Measurements from ENCODE around the gene DBF4B.

The DBF4B gene

DNA sequence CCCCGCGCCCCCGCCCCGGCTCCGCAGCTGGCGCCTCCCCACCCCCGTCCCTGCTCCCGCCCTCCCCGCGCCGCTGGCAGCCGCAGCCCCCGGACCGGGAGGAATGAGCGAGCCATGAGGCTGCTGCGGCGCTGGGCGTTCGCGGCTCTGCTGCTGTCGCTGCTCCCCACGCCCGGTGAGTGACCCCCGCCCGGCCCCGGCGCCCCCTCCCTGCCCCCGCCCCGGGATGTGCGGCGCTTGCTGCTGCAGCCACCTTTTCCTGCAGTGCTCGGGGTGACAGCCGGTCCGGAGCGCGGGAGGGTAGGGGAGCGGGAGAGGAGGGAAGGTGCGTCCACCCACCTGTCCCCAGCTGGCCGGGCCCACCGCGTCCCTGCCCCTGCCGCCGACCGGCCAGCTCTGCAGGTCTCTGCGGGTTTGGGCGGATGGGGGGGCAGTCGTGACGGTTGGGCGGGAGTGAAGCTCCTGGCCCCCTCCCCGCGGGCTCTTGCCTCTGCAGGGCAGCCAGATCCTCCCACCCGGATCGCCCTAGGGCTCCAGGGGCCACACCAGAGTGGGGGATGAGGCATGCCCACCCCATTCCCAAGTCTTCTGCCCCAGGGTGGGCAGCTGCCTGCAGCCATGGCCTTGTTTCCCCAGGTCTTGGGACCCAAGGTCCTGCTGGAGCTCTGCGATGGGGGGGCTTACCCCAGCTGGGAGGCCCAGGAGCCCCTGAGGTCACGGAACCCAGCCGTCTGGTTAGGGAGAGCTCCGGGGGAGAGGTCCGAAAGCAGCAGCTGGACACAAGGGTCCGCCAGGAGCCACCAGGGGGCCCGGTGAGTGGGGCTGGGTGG is 50.8 kb downstream of the DBF4B start:
- in situ Hi-C loops (cut with MboI; ENCODE audit: low sequenced_read_pairs): no loop called here

DNA sequence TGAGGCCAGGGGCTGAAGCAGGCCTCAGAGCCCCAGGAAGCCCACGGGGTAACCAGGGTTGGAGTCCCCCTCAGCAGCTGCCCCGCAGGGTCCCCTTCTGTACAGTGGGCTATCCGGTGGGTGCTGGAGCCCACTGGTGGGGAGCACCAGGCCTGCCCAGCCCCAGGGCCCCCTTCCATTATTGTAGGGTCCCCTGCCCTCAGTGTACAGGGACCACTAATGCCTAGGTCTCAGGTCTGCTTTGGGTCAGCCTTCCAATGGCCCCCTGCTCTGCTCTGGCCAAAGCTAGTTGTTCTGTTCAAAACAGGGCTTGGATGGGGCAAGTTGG is 51.4 kb downstream of the DBF4B start:
- in situ Hi-C loops (cut with MboI; ENCODE audit: low sequenced_read_pairs): no loop called here

DNA sequence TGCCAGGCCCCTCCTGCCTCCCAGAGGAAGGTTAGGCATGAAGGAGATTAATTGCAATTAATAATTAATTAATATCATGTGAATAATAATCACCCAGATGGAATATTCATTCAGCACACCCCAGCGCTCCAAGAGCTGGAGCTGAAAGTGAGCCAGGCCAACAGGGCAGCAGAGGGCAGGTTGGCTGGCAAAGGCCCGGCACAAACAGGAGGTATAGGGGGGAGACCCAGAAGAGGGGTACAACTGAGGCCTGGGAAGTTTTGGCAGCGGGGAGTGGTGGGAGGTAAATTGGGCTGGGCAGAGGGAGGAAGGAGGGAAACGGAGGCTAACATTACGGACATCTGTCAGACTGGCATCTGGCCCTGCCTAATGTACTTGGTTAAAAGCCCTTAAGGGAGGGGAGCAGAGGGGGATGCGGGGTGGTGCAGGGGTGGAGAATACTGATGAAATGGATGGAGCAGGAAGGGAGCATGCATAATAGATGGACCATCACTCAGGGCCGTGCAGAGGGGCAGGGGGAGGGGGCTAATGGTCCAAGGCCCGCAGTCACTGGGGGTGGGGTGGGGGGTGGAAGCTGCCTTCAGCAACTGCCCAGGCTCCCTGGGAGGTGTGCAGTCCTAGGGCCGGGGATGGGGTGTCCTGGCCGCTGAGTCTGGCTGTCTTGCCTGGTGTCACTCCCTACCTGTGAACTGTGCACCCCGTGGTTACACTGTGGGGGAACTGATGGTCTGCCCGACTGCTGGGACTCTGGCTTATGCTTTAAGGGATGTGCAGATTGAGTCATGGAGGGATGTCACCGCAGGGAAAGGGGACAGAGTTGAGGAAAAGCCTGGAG is 52.2 kb downstream of the DBF4B start:
- in situ Hi-C loops (cut with MboI; ENCODE audit: low sequenced_read_pairs): no loop called here

DNA sequence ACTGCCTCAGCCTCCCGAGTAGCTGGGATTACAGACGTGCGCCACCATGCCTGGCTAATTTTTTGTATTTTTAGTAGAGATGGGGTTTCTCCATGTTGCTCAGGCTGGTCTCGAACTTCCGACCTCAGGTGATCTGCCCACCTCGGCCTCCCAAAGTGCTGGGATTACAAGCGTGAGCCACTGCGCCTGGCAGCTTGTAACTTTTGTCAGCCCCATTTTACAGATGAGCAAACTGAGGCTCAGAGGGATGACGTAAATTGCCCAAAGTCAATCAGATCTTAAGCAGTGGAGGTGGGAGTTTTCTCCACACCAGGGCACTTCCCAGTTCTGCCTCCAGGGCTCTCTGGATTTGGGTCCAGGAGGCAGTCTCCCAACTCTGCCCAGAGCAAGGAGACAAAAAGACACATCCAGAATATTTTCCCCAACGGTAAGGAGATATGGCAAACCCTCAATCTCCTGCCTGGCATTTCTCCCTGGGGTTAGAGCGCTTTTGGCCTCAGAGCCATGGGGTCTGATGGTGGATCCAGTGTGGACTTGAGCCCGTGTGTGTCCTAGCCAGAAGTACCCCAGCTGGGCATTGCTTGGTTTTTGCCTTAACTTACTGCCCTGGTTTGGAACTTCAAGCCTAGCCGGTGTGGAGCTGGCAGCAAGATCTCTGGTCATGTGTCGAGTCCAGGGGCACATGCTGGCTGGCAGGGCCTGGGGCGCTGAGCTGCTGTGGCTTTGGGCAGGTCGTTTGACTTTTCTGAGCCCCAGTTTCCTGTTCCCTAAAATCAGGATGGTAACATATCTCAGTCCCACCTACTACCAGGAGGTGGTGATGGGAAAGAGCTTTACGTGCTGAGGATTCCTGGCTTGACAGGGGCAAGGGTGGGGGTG is 53.7 kb downstream of the DBF4B start:
- in situ Hi-C loops (cut with MboI; ENCODE audit: low sequenced_read_pairs): no loop called here

DNA sequence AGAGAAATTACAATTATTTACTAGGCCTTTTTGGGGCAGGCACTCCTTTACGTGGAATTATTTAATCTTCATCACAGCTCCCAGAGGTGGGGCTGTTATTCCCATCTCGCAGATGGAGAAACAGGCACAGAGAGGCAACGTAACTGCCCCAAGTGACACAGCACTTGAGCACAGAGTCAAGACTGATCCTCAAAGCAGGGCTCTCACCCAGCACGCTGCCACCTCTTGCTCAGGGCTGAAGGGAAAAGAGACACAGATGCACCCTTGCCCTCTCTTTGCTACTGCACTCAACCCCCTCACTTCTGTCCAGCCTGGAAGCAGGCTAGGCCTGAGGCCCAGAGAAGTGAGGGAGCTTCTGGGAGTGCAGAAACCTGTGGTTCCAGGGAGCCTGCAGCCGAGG is 54.7 kb downstream of the DBF4B start:
- in situ Hi-C loops (cut with MboI; ENCODE audit: low sequenced_read_pairs): no loop called here

DNA sequence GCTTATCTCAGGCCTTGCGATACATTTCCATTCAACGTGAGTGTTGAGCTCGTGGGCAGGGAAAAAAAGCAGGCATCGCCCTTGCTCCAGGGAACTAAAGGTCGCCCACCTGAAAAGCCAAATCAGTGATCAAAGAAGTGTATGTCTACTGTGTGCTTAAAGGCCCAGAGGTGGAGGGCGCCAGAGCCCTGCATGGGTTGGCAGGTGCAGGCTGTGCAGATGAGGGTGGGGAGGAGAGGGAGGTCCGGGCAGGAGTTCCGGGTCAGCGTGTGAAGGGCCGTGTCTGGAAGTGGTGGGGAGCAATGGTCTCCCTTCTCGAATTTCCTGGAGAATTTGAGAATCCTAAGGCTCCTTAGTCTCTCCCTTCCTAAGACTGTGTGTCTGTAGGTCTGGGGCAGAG is 57.5 kb downstream of the DBF4B start:
- in situ Hi-C loops (cut with MboI; ENCODE audit: low sequenced_read_pairs): no loop called here

DNA sequence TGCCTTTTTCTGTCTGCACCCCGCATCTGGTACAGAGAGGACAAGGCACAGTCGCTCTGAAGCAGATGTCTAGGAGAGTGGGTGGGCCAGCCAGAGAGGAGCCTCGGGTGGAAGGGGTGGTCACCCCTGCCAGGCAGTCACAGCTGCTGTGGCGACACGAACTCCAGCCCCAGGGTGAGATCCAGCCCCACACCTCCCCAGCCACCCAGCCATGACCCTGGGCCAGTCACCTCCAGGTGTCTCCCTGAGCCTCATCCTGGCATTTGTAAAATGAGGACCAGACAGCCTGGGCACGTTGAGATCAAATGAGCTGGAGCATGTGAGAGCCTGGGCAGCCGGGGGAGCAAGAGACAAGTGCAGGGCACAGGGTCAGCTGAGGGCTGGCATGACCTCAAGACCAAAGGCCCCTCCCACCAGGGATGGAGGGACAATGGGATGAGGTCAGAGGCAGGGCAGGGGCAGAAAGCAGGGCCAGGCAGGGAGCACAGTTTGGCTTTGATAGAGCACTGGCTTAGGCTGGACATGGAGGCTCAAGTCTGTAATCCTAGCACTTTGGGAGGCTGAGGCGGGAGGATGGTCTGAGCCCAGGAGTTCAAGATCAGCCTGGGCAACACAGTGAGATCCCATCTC is 58.1 kb downstream of the DBF4B start:
- in situ Hi-C loops (cut with MboI; ENCODE audit: low sequenced_read_pairs): no loop called here

DNA sequence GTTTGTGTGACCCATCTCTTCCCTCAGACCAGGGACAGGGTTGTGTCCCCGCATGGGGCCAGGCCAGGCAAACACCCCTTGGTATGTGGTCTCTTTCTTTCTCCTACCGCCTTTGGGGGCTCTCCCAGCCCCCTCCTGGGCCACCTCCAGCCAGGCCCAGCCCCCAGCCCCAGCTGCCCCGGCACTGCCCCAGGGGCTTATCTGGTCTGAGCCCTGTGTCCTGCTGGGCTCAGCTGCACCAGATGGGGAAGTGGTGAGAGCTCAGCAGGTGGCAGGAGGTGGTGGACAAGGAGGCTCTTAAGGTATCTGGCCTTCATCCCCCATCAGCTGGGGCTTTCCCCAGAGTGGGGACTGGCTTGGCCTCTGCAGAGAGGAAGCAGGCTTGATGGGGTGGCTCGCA is 59.0 kb downstream of the DBF4B start:
- in situ Hi-C loops (cut with MboI; ENCODE audit: low sequenced_read_pairs): no loop called here

DNA sequence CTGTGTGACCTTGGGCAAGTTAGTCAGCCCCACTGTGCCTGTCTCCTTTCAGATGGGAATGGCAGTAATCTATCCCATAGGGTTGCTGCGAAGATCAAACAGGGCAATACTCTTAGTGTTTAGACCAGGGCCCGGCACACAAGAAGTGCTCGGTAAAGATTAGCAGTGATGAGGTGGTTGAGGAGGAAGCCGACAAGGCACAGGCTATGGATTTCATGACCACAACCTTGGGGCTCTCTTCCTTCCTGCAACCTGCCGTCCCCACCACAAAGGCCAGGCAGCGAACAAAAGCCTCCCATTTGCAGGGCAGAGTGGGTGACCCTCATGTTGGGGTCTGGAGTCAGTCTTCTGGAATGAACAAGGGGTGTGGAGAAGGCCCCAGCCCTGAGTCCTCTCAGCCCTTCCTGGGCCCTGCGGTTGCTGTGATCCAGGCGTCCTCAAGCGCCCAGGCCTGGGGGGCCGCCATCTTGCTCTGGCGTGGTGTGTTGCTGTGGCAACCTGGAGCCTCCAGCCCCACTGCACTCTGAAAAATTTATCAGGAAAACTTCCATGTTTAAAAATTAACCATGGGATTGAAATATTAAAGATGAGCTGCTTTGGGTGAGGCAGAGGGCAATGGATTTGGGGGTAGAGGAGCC is 60.2 kb downstream of the DBF4B start:
- in situ Hi-C loops (cut with MboI; ENCODE audit: low sequenced_read_pairs): no loop called here

DNA sequence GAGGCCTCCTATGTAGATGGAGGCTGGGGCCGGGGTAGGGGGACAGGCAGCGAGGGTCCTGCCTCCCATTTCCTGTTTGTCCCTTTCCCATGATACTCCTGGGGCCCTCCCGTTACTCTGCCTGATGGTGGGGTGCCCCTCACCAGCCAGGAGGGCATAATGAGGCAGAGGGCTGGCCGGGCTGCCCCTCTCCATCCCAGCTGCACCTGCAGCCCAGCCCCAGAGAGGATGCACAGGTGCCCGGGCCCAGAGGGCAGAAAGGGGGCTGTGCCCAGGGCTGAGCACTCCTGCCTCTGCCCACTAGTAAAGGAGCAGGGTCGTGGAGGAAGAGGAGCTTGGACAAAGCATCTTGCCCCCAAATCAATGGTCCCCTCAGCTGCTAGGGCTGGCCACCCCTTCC is 60.8 kb downstream of the DBF4B start:
- in situ Hi-C loops (cut with MboI; ENCODE audit: low sequenced_read_pairs): no loop called here

DNA sequence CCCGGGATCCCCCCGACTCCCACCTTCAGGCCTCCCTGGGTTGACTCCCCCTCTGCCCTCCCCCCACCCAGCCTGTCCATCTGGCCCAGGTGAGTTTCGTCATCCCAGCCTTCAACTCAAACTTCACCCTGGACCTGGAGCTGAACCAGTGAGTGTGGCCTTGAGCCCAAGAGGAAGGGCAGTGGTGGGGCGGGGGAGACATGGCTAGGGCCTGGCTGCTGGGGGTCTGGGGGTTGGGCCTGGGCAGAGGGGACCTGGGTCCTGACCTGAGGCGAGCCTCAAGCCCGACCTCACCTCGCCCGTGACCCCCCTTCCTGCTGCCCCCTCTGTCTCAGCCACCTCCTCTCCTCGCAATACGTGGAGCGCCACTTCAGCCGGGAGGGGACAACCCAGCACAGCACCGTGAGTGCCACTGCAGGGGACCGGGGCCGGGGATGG is 61.2 kb downstream of the DBF4B start:
- in situ Hi-C loops (cut with MboI; ENCODE audit: low sequenced_read_pairs): no loop called here

DNA sequence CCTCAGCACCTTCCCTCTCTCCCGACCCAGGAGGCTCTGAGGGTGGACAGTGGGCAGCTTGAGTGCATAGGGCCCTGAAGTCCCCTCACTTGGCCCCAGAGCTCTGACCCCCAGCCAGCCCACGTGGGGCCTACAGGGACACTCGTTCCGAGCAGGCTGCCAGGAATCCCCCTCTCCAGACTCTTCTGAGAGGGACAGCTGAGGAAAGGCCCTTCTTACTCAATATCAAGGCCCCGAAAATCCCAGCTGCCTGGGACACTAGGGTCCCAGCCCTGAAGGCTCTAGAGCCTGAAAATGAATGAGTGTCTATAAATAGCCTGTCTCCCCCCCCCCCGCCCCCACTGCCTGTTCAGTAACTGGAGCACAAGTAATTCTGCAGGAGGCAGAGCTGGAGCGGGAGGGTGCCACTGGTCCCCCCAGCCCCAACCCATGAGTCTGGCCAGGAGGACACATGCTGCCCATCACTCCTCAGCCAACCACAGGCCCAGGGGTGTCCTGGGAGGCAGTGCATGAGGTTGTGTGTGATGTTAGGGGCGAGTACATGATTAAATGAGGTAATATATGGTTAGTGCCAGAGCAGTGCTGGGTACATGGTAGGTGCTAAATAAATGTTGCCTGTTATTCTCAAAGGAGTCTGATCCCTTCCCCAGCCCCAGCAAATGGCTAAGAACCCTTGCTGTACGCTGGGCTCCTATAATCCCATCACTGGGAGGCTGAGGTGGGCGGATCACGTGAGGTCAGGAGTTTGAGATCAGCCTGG is 61.9 kb downstream of the DBF4B start:
- in situ Hi-C loops (cut with MboI; ENCODE audit: low sequenced_read_pairs): no loop called here

DNA sequence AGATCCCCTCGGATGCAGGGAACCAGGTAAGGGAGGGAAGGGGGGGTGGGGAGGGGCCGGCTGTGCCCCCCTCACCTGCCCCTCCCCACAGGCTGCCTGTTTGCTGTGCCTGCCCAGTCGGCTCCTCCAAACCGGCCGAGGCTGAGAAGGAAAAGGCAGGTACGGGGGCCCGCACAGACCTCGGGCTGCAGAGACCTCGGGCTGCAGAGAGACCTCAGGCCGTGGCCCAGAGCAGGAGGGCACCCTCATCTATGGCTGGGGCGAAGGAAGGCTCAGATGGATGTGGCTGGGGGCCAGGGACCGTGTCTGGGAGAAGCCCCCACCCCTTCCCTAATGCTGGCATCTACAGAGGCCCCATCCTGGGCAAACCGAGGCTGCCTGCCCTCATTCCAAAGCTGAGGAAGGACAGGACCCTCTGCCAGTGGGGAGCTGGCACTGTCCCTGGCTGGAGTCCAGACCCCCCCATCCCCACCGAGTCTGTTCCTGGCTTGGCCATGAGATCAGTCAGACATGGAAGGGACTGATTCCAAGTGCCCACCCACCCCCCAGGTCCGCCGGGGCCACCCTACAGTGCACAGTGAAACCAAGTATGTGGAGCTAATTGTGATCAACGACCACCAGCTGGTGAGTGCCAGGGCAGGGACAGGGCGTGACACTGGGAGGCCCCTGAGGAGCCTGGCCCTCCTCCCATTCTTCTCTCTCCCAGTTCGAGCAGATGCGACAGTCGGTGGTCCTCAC is 64.0 kb downstream of the DBF4B start:
- in situ Hi-C loops (cut with MboI; ENCODE audit: low sequenced_read_pairs): no loop called here

DNA sequence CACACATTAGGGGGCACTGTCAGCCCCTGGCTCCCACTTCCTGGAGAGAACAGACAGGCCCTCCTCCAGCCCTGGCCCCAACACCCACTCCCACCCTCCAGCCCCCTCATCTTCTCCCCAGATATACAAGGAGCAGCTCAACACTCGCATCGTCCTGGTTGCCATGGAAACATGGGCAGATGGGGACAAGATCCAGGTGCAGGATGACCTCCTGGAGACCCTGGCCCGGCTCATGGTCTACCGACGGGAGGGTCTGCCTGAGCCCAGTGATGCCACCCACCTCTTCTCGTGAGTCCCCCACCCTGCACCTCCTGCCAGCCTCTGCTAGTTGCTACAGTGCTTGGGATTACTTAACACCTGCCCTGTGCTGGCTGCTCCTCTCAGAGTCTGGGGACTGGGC is 64.7 kb downstream of the DBF4B start:
- in situ Hi-C loops (cut with MboI; ENCODE audit: low sequenced_read_pairs): no loop called here

DNA sequence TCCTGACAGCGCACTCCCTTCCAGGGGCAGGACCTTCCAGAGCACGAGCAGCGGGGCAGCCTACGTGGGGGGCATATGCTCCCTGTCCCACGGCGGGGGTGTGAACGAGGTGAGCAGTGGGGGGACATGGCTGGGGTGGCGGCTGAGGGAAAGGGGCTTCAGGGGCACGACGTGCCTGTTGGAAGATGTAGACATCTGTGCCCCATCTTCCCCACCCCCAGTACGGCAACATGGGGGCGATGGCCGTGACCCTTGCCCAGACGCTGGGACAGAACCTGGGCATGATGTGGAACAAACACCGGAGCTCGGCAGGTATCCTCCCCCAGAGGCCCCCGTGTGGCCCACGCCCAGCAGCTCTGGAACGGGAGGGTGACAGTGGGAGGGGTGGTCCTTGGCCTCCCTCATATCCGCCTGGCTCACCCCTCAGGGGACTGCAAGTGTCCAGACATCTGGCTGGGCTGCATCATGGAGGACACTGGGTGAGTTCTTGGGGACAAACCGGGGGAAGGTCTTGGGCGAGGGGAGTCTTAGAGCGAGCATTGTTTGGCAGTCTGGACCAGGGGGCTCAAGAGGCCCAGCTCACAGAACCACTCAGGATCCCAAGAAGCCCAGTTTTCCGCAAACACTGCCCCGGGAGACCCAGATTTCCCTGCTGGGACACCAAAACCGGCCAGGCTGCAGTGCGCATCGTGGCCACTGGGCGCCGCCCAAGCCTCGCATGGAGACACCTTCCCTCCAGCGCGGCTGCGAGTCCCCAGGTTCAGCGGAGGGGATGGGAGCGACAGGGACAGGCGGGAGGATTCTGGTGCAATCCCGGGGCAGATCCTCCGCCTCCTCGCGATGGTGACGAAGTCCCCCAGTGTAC is 66.0 kb downstream of the DBF4B start:
- in situ Hi-C loops (cut with MboI; ENCODE audit: low sequenced_read_pairs): no loop called here

DNA sequence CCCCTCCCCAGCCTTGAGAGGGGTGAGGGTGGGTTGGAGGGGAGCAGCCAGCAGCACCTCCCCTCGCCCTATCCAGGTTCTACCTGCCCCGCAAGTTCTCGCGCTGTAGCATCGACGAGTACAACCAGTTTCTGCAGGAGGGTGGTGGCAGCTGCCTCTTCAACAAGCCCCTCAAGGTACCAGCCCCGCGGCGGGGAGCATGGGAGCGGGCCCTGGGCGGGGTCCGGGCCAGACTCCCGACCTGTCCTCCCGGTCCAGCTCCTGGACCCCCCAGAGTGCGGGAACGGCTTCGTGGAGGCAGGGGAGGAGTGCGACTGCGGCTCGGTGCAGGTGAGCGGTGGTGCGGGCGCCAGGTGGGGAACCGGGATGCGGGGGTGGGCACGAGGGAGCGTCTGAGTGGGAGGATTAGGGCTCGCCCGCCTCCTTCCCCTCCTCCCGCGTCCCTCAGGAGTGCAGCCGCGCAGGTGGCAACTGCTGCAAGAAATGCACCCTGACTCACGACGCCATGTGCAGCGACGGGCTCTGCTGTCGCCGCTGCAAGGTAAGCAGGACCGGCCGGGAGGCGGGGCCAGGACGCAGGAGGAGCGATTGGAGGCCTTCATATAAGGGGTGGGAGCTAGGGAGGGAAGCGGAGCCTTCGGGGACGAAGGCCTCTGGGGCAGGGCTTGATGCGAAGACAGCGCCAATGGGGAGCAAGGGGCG is 66.8 kb downstream of the DBF4B start:
- in situ Hi-C loops (cut with MboI; ENCODE audit: low sequenced_read_pairs): no loop called here

DNA sequence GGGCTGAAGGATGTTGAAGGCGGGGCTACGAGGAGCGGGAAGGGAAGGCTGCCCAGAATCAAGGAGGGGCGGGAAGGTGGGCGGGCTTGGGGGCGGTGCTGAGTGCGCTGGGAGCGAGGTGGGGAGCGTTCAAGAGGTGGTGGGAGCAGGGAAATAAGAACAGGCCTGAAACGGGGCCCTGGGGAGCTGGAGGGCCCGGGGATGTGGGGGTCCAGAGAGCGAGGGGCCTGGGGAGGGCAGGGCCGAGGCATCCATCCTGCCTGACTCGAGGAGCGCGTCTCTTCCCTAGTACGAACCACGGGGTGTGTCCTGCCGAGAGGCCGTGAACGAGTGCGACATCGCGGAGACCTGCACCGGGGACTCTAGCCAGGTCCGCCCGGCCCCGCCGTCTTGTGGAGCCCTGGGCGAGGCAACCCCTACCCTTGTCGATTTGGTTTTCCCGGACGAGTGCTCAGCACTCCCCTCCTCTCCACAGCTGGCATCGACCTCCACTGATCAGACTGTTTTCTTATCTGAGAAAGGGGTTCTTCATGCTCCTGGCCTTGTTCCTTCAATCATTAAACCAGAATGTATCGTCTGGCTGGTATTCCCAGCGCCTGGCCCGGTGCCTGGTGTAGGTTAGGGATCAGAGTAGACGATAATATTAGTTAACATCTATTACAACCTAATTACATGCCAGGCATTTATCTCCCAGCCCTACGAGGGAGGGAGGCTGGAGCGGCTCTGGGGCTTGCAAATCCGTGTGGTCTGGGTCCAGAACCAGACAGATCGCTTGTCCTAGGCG is 67.6 kb downstream of the DBF4B start:
- in situ Hi-C loops (cut with MboI; ENCODE audit: low sequenced_read_pairs): no loop called here
